ENCODE data around the gene SUCLG2. TPM values are rescaled to one million over a fixed set of nuclear protein-coding genes. Genes with fewer than 3 reads are reported as not detected.

Gene SUCLG2
- polyA plus RNA-seq, 1 donor = 143 TPM

GRCh38 chr3:67524046-67524445 lies 130.4 kb downstream of the SUCLG2 start:
- Histone ChIP-seq H3K4me3 (ENCODE audit: low read length) (no peak overlapping the region), H3K4me1 (ENCODE audit: control insufficient read depth, insufficient read depth, low read length) (no peaks in the 10 kb centered on the region), H3K9me3 (ENCODE audit: control insufficient read depth, low read depth, low read length) (no peaks in the 10 kb centered on the region), H3K27ac (ENCODE audit: low read length) (no peak overlapping the region), H3K27me3 (ENCODE audit: control insufficient read depth, insufficient read depth, low read length) (no peaks in the 10 kb centered on the region), H3K36me3 (ENCODE audit: control insufficient read depth, insufficient read depth, low read length) (peaks cover 37% of the 10 kb centered on the region)
- no peak for DNase-seq
- WGBS (ENCODE audit: insufficient coverage, low lambda C conversion rate) = 100% methylated on average over 2 of the region's 6 CpGs

- no peaks in the 10 kb centered on the region for H3K9me3 ChIP-seq (ENCODE audit: control insufficient read depth, low read depth, low read length)
- peaks cover 27% of the 10 kb centered on the region for H3K36me3 ChIP-seq (ENCODE audit: control insufficient read depth, insufficient read depth, low read length)
- H3K27ac ChIP-seq (ENCODE audit: low read length) = no peak overlapping the region
- WGBS (ENCODE audit: insufficient coverage, low lambda C conversion rate) = no CpG with 5 or more reads among the region's 4 CpGs
- H3K4me1 ChIP-seq (ENCODE audit: control insufficient read depth, insufficient read depth, low read length) = no peaks in the 10 kb centered on the region
- no peaks in the 10 kb centered on the region for H3K27me3 ChIP-seq (ENCODE audit: control insufficient read depth, insufficient read depth, low read length)
- no peak overlapping the region for H3K4me3 ChIP-seq (ENCODE audit: low read length)
- no peak for DNase-seq
These were observed 132.3 kb downstream of the SUCLG2 start for GRCh38 chr3:67522081-67522480.

DNA sequence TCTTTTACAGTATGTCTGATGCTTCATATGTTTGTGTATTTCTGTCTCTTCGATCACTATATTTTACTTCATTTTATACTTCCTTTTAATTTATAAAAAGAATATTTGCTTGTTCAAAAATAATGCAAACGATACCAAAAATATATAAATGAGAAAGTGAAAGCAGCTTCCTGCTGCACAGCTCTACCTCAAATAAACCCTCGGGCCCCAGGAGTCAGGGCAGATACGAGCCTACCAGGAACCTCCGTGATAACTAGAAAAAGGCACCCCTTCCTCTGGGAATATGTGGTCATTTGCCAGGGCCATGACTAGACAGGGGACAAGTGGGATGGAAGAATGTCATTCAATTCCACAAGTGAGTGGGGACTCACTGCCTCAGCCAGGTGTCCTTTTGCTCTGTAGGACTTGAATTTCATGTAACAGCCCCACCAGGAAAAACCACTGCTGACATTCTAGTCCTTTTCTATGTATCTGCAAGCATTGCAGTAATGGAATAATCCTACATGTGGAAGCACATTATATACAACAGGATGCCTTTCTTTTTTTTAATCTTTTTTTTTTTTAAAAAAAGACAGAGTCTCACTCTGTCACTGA lies 133.3 kb downstream of the SUCLG2 start:
- no peaks in the 10 kb centered on the region for H3K9me3 ChIP-seq (ENCODE audit: control insufficient read depth, low read depth, low read length)
- no peak overlapping the region for H3K27ac ChIP-seq (ENCODE audit: low read length)
- H3K4me1 ChIP-seq (ENCODE audit: control insufficient read depth, insufficient read depth, low read length) = no peaks in the 10 kb centered on the region
- no peak for DNase-seq
- no peaks in the 10 kb centered on the region for H3K27me3 ChIP-seq (ENCODE audit: control insufficient read depth, insufficient read depth, low read length)
- peaks cover 23% of the 10 kb centered on the region for H3K36me3 ChIP-seq (ENCODE audit: control insufficient read depth, insufficient read depth, low read length)
- 100% methylated on average over 1 of the region's 5 CpGs for WGBS (ENCODE audit: insufficient coverage, low lambda C conversion rate)
- no peak overlapping the region for H3K4me3 ChIP-seq (ENCODE audit: low read length)

DNA sequence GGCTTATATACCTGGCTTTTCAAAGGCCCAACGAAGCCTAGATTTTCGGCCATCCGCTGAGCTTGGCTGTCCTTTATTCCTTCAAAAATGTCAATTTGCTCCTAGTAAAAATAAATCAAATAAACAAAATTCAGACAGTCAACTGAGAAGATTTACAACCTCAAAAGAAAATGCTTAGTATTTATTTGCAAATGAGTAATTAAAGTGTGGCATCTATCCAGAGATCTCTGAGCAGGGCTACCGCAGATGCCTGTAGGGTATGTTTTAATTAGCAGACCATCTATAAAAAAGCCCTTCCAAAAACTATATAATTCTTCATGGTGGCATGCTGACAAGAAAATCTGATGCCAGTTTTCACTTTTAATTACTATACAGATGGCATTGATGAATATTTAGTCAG lies 136.2 kb downstream of the SUCLG2 start:
- no peaks in the 10 kb centered on the region for H3K4me1 ChIP-seq (ENCODE audit: control insufficient read depth, insufficient read depth, low read length)
- H3K27ac ChIP-seq (ENCODE audit: low read length) = no peak overlapping the region
- no peak overlapping the region for H3K4me3 ChIP-seq (ENCODE audit: low read length)
- WGBS (ENCODE audit: insufficient coverage, low lambda C conversion rate) = no CpG with 5 or more reads among the region's 4 CpGs
- H3K9me3 ChIP-seq (ENCODE audit: control insufficient read depth, low read depth, low read length) = no peaks in the 10 kb centered on the region
- peaks cover 30% of the 10 kb centered on the region for H3K36me3 ChIP-seq (ENCODE audit: control insufficient read depth, insufficient read depth, low read length)
- no peak for DNase-seq
- no peaks in the 10 kb centered on the region for H3K27me3 ChIP-seq (ENCODE audit: control insufficient read depth, insufficient read depth, low read length)

GRCh38 chr3:67517781-67518180 lies 136.6 kb downstream of the SUCLG2 start:
- H3K27me3 ChIP-seq (ENCODE audit: control insufficient read depth, insufficient read depth, low read length) = no peaks in the 10 kb centered on the region
- no CpG with 5 or more reads among the region's 2 CpGs for WGBS (ENCODE audit: insufficient coverage, low lambda C conversion rate)
- DNase-seq = no peak

DNA sequence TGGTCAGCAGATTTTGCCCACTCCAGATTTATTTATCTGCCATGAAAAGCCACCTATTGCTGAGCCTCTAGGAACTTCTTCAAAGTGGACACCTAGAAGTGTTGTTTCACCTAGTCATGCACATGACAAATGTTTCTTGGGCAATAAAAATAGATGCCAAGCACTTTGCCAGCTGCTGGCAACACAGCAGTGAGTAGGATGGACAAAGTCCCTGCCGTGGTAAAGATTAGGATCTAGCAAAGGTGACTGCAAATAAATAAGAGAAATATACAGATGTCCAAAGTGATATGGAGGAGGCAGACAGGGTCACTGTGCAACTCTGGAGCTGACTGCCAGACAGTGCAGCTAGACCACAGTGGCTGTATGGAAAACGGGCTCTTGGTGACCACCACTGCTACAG lies 137.9 kb downstream of the SUCLG2 start:
- 57% methylated on average over 1 of the region's 2 CpGs for WGBS (ENCODE audit: insufficient coverage, low lambda C conversion rate)
- no peak for DNase-seq
- no peaks in the 10 kb centered on the region for H3K4me1 ChIP-seq (ENCODE audit: control insufficient read depth, insufficient read depth, low read length)
- no peak overlapping the region for H3K27ac ChIP-seq (ENCODE audit: low read length)
- H3K36me3 ChIP-seq (ENCODE audit: control insufficient read depth, insufficient read depth, low read length) = peaks cover 32% of the 10 kb centered on the region
- H3K4me3 ChIP-seq (ENCODE audit: low read length) = no peak overlapping the region
- H3K9me3 ChIP-seq (ENCODE audit: control insufficient read depth, low read depth, low read length) = no peaks in the 10 kb centered on the region
- H3K27me3 ChIP-seq (ENCODE audit: control insufficient read depth, insufficient read depth, low read length) = no peaks in the 10 kb centered on the region

More at GRCh38 chr3:67517781-67518180, 136.6 kb downstream of the SUCLG2 start:
- no peaks in the 10 kb centered on the region for H3K9me3 ChIP-seq (ENCODE audit: control insufficient read depth, low read depth, low read length)
- no peak overlapping the region for H3K27ac ChIP-seq (ENCODE audit: low read length)
- no peak overlapping the region for H3K4me3 ChIP-seq (ENCODE audit: low read length)
- no peaks in the 10 kb centered on the region for H3K4me1 ChIP-seq (ENCODE audit: control insufficient read depth, insufficient read depth, low read length)
- peaks cover 30% of the 10 kb centered on the region for H3K36me3 ChIP-seq (ENCODE audit: control insufficient read depth, insufficient read depth, low read length)

DNA sequence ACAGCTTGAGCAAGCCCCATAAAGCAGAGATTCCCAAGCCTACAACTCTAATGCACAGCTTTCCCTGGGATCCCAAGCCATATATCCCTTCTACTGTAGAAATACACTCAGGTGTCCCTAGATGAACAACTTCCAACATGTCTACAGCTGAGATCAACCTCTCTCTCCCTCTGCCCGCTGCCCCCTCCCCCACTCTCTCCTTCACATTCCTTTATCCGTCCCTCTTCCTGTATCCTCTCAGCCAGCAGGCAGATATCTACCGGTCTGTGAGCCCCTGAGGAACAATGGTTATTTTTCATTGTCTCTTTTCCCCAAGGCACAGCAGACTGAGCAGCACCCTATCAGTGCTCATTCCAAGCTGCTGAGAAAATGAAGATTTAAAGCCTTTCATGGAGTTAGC lies 138.6 kb downstream of the SUCLG2 start:
- no peak overlapping the region for H3K27ac ChIP-seq (ENCODE audit: low read length)
- no peak overlapping the region for H3K4me3 ChIP-seq (ENCODE audit: low read length)
- no peaks in the 10 kb centered on the region for H3K27me3 ChIP-seq (ENCODE audit: control insufficient read depth, insufficient read depth, low read length)
- no peaks in the 10 kb centered on the region for H3K4me1 ChIP-seq (ENCODE audit: control insufficient read depth, insufficient read depth, low read length)
- peaks cover 28% of the 10 kb centered on the region for H3K36me3 ChIP-seq (ENCODE audit: control insufficient read depth, insufficient read depth, low read length)
- H3K9me3 ChIP-seq (ENCODE audit: control insufficient read depth, low read depth, low read length) = no peaks in the 10 kb centered on the region
- 58% methylated on average over 3 of the region's 3 CpGs for WGBS (ENCODE audit: insufficient coverage, low lambda C conversion rate)
- DNase-seq = no peak

DNA sequence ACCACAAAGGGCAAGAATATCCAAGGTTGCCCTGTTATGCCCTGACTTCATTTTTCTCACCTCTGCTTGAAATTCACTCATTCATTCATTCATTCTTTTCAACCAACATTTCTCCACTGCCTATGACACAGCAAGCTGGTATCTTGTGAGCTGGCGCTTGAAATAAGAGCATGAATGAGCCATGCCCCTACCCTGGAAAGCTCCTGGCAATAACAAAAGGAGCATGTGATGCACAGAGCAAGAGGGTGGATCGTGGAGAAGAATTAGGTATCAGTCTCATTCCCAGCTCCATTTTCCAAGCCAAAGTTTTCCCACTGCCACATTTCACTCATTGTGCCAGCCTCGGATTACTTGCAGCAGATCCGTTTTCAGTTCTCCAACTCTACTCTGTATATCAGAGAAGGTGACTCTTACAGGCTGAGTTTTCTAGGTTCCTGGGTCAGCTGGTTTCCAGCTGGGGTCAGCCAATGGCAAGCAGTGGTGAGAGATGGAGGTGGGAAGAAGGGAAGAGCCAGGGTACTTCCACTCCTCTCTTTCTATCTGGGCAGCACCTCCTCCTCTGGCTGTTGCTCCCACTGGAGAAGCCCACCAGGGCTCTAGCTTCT lies 144.8 kb downstream of the SUCLG2 start:
- Histone ChIP-seq H3K4me3 (ENCODE audit: low read length) (no peak overlapping the region), H3K27me3 (ENCODE audit: control insufficient read depth, insufficient read depth, low read length) (no peaks in the 10 kb centered on the region), H3K9me3 (ENCODE audit: control insufficient read depth, low read depth, low read length) (no peaks in the 10 kb centered on the region), H3K27ac (ENCODE audit: low read length) (no peak overlapping the region), H3K36me3 (ENCODE audit: control insufficient read depth, insufficient read depth, low read length) (peaks cover 22% of the 10 kb centered on the region), H3K4me1 (ENCODE audit: control insufficient read depth, insufficient read depth, low read length) (no peaks in the 10 kb centered on the region)
- no CpG with 5 or more reads among the region's 4 CpGs for WGBS (ENCODE audit: insufficient coverage, low lambda C conversion rate)
- DNase-seq = no peak

GRCh38 chr3:67507584-67507983 lies 146.8 kb downstream of the SUCLG2 start:
- Histone ChIP-seq H3K9me3 (ENCODE audit: control insufficient read depth, low read depth, low read length) (no peaks in the 10 kb centered on the region), H3K4me3 (ENCODE audit: low read length) (no peak overlapping the region), H3K27ac (ENCODE audit: low read length) (no peak overlapping the region), H3K36me3 (ENCODE audit: control insufficient read depth, insufficient read depth, low read length) (peaks cover 25% of the 10 kb centered on the region), H3K4me1 (ENCODE audit: control insufficient read depth, insufficient read depth, low read length) (no peaks in the 10 kb centered on the region), H3K27me3 (ENCODE audit: control insufficient read depth, insufficient read depth, low read length) (no peaks in the 10 kb centered on the region)
- no peak for DNase-seq
- WGBS (ENCODE audit: insufficient coverage, low lambda C conversion rate) = 100% methylated on average over 1 of the region's 4 CpGs

DNA sequence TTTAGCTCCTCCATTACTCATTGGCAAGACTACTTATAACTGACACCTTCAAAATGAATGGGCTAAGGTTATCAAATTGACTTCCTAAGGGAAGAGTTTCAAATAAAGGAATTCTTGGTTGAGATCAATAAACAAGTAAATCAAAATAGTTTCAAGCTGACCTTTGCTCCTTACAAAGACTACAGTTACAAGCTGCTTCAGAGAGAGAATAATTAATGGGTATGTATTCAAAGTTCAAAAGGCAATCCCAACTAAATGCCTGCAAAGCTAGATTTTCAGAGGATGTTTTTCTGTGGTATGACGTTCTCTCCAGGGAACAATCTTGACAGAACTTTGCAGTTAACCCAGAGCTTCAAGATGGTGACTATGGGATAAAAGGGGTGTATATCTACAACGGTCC lies 153.7 kb downstream of the SUCLG2 start:
- no CpG with 5 or more reads among the region's 2 CpGs for WGBS (ENCODE audit: insufficient coverage, low lambda C conversion rate)
- Histone ChIP-seq H3K4me3 (ENCODE audit: low read length) (no peak overlapping the region), H3K9me3 (ENCODE audit: control insufficient read depth, low read depth, low read length) (no peaks in the 10 kb centered on the region), H3K4me1 (ENCODE audit: control insufficient read depth, insufficient read depth, low read length) (no peaks in the 10 kb centered on the region), H3K27me3 (ENCODE audit: control insufficient read depth, insufficient read depth, low read length) (no peaks in the 10 kb centered on the region), H3K27ac (ENCODE audit: low read length) (no peak overlapping the region), H3K36me3 (ENCODE audit: control insufficient read depth, insufficient read depth, low read length) (peaks cover 15% of the 10 kb centered on the region)
- DNase-seq = no peak

DNA sequence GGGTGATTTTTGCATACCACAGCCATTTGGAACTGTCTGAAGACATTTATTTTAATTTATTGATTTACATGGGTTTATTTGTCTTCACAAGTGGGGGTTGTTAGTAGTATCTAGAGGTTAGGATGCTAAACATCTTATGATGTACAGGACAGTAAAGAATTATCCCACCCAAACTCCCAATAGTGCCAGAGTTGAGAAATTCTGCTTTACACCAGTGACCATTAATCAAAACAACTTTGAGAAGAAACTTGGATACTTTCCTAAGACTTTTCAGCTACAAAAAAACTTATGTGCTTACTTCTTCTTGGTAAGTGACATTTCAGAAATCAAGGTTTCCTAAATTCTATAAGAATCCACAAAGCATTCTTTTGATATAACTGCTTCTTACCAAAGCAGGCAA lies 156.7 kb downstream of the SUCLG2 start:
- Histone ChIP-seq H3K4me1 (ENCODE audit: control insufficient read depth, insufficient read depth, low read length) (no peaks in the 10 kb centered on the region), H3K9me3 (ENCODE audit: control insufficient read depth, low read depth, low read length) (no peaks in the 10 kb centered on the region), H3K36me3 (ENCODE audit: control insufficient read depth, insufficient read depth, low read length) (peaks cover 15% of the 10 kb centered on the region), H3K27ac (ENCODE audit: low read length) (no peak overlapping the region), H3K27me3 (ENCODE audit: control insufficient read depth, insufficient read depth, low read length) (no peaks in the 10 kb centered on the region), H3K4me3 (ENCODE audit: low read length) (no peak overlapping the region)
- no peak for DNase-seq
